Omental fat pad (tissue), 4 donors: ENCODE results near the gene RTN4R. TPM values are rescaled to one million over a fixed set of nuclear protein-coding genes. Genes with fewer than 3 reads are reported as not detected.

Experiments
- ATAC-seq: fragments of 150-250 bp; one replicate; pipeline ENCODE4 v1.9.1; 2016; ENCODE audit warnings: mild to moderate bottlenecking, moderate library complexity; ENCODE audit not compliant: low FRiP score
- DNase-seq: peaks from one replicate; pipeline ENCODE4 v3.0.0-alpha.2; 2019; ENCODE audit warnings: low spot score
- total RNA-seq, 4 donors: library from RNA; depleted of rRNA; stranded (reverse); fragments of >200 nt; gene quantifications; one replicate each; pipeline ENCODE4 v1.1.0, GENCODE V29; 2016
- TF ChIP-seq, protein P1 (sequence below), 3 donors: fragments of 450-650 bp; IDR thresholded peaks; one replicate each; pipeline ENCODE4 v1.5.1; 2016 to 2017; ENCODE audit warnings: antibody characterized with exemption in 3 of 3, mild to moderate bottlenecking in 3 of 3, moderate library complexity in 2 of 3

RTN4R gene
- total RNA-seq, 4 donors from 2014 or later, result 0.25 to 2.3 (median 1.3) TPM

DNA sequence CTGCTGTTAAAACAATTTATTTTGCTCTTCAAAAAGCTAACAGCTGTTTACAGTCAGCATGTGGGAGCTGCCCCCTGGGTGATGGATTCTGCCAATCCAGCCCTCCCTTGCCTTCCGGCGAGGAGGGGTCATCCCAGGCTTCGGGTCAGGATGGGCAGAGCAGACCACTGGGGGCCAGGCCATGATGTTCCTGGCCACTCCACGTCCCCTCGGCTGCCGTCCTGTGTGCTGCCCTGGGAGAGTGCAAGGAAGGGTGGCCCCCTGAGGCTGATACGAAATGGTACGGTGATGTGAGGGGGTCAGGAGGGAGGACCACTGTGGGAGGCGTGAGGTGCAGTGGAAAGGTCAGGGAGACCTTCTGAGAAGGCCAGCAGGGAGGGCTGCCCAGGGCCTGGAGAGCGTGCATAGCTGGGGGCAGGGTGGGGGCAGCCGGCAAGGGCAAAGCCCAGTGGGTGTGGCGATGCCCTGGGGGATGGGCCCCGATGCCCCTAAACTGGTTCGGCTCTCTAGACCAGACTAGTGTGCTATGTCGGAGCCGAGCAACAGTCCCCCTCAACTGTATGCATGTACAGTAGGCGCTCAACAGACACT, 41.3 kb downstream of the RTN4R start:
- TF ChIP-seq, protein P1, sequence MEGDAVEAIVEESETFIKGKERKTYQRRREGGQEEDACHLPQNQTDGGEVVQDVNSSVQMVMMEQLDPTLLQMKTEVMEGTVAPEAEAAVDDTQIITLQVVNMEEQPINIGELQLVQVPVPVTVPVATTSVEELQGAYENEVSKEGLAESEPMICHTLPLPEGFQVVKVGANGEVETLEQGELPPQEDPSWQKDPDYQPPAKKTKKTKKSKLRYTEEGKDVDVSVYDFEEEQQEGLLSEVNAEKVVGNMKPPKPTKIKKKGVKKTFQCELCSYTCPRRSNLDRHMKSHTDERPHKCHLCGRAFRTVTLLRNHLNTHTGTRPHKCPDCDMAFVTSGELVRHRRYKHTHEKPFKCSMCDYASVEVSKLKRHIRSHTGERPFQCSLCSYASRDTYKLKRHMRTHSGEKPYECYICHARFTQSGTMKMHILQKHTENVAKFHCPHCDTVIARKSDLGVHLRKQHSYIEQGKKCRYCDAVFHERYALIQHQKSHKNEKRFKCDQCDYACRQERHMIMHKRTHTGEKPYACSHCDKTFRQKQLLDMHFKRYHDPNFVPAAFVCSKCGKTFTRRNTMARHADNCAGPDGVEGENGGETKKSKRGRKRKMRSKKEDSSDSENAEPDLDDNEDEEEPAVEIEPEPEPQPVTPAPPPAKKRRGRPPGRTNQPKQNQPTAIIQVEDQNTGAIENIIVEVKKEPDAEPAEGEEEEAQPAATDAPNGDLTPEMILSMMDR (IDR thresholded peaks at IDR 0.05), result no peak
- DNase-seq, result no peak
- ATAC-seq, result no peak

DNA sequence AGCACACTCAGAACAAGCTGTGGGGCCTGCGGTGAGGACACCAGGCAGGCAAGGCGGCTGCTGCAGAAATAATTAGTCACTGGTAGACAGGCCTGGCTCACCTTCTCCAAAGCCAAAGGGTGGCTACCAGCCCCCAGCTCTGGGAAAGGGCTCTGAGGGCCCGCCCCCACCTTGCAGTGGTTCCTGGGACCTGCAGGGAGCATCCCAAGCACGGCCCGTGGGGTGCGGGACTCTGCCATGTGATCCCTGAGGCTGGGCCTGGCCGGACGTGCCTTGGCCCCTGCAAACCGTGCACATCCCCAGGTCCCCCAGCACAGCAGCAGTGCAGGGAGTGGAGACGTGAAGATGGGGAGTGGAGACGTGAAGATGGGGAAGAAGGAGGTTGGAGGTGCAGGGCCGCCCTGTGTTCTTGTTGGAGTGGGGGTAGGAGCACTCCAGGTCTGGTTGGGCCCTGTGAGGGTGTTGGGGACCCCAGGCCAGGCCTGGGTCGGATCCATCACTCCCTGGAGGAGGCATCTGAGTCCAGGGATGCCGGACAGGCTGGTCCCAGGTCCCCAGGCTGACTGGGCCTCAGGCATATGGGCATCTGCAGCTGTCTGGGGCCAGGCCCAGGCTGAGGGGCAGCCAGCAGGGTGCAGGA, 41.9 kb downstream of the RTN4R start:
- TF ChIP-seq, protein P1 (IDR thresholded peaks at IDR 0.05), result no peak
- ATAC-seq (no peak), DNase-seq (no peak)

DNA sequence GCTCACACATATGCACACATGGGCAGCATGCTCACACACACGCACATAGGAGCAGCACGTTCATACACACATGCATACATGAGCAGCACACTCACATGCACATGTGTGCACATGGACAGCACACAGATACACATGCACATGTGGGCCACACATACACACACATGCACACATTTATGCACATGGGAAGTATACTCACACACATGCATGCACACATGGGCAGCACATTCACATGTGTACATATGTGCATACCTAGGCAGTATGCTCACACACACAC, 42.5 kb downstream of the RTN4R start:
- TF ChIP-seq, protein P1 (IDR thresholded peaks at IDR 0.05), result no peak
- ATAC-seq (no peak), DNase-seq (no peak)

DNA sequence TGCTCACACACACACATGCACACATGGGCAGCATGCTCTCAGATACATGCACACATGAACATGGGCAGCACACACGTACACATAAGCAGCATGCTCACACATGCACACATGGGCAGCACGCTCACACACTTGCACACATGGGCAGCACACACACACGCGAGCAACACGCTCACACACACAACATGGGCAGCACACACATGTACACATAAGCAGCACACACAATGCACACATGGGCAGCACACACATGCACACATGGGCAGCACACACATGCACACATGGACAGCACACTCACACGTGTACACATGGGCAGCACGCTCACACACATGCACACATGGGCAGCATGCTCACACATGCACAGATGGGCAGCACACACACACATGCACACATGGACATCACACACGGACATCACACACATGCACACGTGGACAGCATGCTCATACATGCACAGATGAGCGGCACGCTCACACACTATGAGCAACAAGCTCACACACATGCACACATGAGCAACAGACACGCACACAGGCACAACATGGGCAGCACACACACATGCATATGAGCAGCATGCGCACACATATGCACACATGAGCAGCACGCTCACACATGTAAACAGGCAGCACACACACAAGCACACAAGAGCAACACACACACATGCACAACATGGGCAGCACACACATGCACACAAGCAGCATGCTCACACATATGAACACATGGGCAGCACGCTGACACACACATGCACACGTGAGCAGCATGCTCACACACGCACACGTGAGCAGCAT, 43.0 kb downstream of the RTN4R start:
- TF ChIP-seq, protein P1 (IDR thresholded peaks at IDR 0.05), result no peak
- DNase-seq (no peak), ATAC-seq (no peak)

DNA sequence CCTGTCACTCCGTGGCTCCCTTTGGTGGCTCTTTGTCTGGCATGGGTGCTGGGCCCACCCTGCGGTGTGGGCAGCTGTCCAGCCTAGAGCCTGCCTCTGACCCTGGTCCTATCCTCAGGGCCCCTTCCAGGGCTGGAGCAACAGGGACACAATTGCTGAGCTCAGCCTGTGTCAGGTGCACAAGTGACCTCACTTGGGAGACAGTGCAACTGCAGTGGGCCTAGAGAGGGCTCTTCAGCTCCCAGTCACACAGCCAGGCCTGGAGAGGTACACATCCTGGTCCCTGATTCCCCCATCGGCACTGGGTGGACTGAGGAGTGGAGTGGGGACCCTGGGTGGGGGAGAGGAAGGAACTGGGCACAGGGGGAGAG, 43.9 kb downstream of the RTN4R start:
- ATAC-seq, result no peak
- DNase-seq, result no peak
- TF ChIP-seq, protein P1 (IDR thresholded peaks at IDR 0.05), result no peak

DNA sequence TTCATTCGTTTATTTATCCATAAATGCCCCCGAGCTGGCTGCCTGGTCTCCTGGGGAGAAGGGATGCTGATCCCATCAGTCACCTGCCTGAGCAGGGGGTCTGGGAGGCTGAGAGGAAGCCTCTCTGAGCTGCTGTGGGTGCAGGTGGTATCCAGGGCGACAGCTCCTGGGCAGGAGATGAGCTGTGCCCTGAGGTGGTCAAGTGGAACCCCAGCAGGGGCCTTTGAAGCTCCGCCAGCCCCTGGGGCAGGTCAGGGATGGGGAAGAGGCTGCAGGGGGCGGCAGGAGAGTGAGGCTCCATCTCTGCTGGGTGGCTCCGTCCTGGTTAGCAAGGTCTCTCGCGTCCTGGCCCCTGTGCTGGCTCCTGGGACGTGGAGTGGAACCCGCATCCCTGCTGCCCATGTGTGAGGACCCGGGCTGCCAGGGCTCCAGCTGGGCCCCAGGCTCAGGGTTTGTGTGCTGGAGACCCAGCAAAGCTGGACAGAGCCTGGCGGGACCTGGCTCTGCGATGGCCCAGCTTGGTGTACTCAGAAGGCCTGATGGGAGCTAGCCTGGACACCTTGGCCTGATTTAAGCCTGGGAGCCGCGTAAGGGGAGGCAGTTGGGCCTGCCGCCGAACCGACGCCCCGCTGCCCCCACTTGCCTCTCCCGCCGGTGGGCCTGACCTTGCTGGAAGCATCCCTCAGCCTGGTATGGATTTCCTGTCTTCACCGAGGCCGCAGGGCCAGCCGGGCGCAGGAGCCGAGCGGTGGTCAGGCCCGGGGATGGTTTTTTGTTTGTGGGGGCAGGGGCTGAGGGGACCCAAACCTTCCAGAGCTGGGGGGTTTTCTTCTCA, 44.5 kb downstream of the RTN4R start:
- no peak for ATAC-seq
- DNase-seq, result no peak
- TF ChIP-seq, protein P1 (IDR thresholded peaks at IDR 0.05), result no peak
